GM21529 (cell line): ENCODE data around the gene GRK6.
A peak's percentile ranks its signal among the peaks of the same experiment; 100 is the strongest.

Experiments
- ATAC-seq: cut with Tn5 transposase; IDR thresholded peaks from one replicate; pipeline ENCODE4 v1.9.1; 2021; ENCODE audit not compliant: unreplicated experiment

GRK6 gene

GRCh38 chr5:177426566-177427210 is at the start of gene GRK6:
TSS of gene GRK6 (plus strand) at chr5:177426676. CDS start at chr5:177426846, 170 bp downstream.
- ATAC-seq: peak; percentile 8

GRCh38 chr5:177377851-177378776 is 48.4 kb upstream of the GRK6 start:
- ATAC-seq: no peak

GRCh38 chr5:177378884-177379883 is 47.3 kb upstream of the GRK6 start:
- no peak for ATAC-seq

GRCh38 chr5:177380805-177381126 is 45.7 kb upstream of the GRK6 start:
- ATAC-seq: no peak

- ATAC-seq: no peak
Observed at GRCh38 chr5:177382423-177383029, 44.0 kb upstream of the GRK6 start.

- ATAC-seq: no peak
Observed at GRCh38 chr5:177383181-177383580, 43.3 kb upstream of the GRK6 start.

GRCh38 chr5:177384134-177384533 is 42.3 kb upstream of the GRK6 start, which contains the start of gene SLC34A1:
TSS of gene SLC34A1 (plus strand) at chr5:177384434. CDS start at chr5:177385742, 1,308 bp downstream.
- no peak for ATAC-seq

- no peak for ATAC-seq
Observed at GRCh38 chr5:177385720-177386119, 40.8 kb upstream of the GRK6 start.

- no peak for ATAC-seq
Observed at GRCh38 chr5:177386542-177386941, 39.9 kb upstream of the GRK6 start.

- no peak for ATAC-seq
Observed at GRCh38 chr5:177387405-177387804, 39.1 kb upstream of the GRK6 start.

GRCh38 chr5:177388521-177389052 is 37.9 kb upstream of the GRK6 start:
- ATAC-seq: no peak

- ATAC-seq: peak; percentile 70
Observed at GRCh38 chr5:177389241-177390169, 37.0 kb upstream of the GRK6 start.

GRCh38 chr5:177390363-177391300 is 35.8 kb upstream of the GRK6 start:
- peak; percentile 54 for ATAC-seq

- no peak for ATAC-seq
Observed at GRCh38 chr5:177392765-177393164, 33.7 kb upstream of the GRK6 start.

GRCh38 chr5:177393206-177393765 is 33.2 kb upstream of the GRK6 start:
- no peak for ATAC-seq

GRCh38 chr5:177393990-177394389 is 32.5 kb upstream of the GRK6 start:
- ATAC-seq: no peak

- ATAC-seq: no peak
Observed at GRCh38 chr5:177396078-177396477, 30.4 kb upstream of the GRK6 start.

- ATAC-seq: no peak
Observed at GRCh38 chr5:177396807-177397206, 29.7 kb upstream of the GRK6 start.
